ENCODE results near the gene OTULINL. TPM values are rescaled to one million over a fixed set of nuclear protein-coding genes. Genes with fewer than 3 reads are reported as not detected.

The OTULINL gene
- total RNA-seq, 1 experiment from 2014 or later = 12.3 TPM

- no peak overlapping the region for H3K4me3 Mint-ChIP-seq
- DNase-seq (ENCODE audit: low spot score) = peak; percentile 62
- ChIA-PET POLR2A (no interaction called here), CTCF (interaction anchor here (0.7 to 1.3 kb wide), 6 partner anchors 8 to 636 kb away, joined by 3 to 5 read pairs (median 3); no protein-coding TSS in a partner anchor)
- TF ChIP-seq SOX15 (CRISPR knock-in tag; IDR thresholded peaks at IDR 0.05) (no peak), ZNF138 (CRISPR knock-in tag; conservative IDR thresholded peaks at IDR 0.05) (no peak), RELA (CRISPR knock-in tag; IDR thresholded peaks at IDR 0.05; ENCODE audit: borderline replicate concordance) (no peak), NR2C2 (CRISPR knock-in tag; IDR thresholded peaks at IDR 0.05) (no peak), TCF7 (CRISPR knock-in tag; IDR thresholded peaks at IDR 0.05; ENCODE audit: low read depth) (no peak), FOXP4 (CRISPR knock-in tag; IDR thresholded peaks at IDR 0.05) (no peak), FOXJ3 (CRISPR knock-in tag; IDR thresholded peaks at IDR 0.05; ENCODE audit: borderline replicate concordance) (no peak)
- ATAC-seq = peak; percentile 86
- no peaks in the 10 kb centered on the region for H3K36me3 Mint-ChIP-seq
- H3K27me3 Mint-ChIP-seq (ENCODE audit: low read depth) = no peaks in the 10 kb centered on the region
- H3K9me3 Mint-ChIP-seq = no peaks in the 10 kb centered on the region
- no peak overlapping the region for H3K27ac Mint-ChIP-seq
- peaks cover 10% of the 10 kb centered on the region for H3K4me1 Mint-ChIP-seq
Observed at GRCh38 chr5:14640765-14641164, 59.2 kb downstream of the OTULINL start.

GRCh38 chr5:14644623-14645237 is 63.1 kb downstream of the OTULINL start:
- no peaks in the 10 kb centered on the region for H3K27me3 Mint-ChIP-seq (ENCODE audit: low read depth)
- ChIA-PET POLR2A (no interaction called here), CTCF (interaction anchor here (1.3 kb wide), 1 partner anchor 140 kb away, joined by 4 read pairs; no protein-coding TSS in a partner anchor)
- peak overlapping the region; percentile 71; the same call in 1 of the 2 replicates for H3K27ac Mint-ChIP-seq
- no peak overlapping the region for H3K4me3 Mint-ChIP-seq
- H3K4me1 Mint-ChIP-seq = peaks cover 10% of the 10 kb centered on the region
- TF ChIP-seq MYBL2 (CRISPR knock-in tag; IDR thresholded peaks at IDR 0.05) (no peak), IRF2 (CRISPR knock-in tag; IDR thresholded peaks at IDR 0.05; ENCODE audit: borderline replicate concordance, low read depth) (no peak)
- DNase-seq (ENCODE audit: low spot score) (no peak), ATAC-seq (peak; percentile 74)
- no peaks in the 10 kb centered on the region for H3K9me3 Mint-ChIP-seq
- no peaks in the 10 kb centered on the region for H3K36me3 Mint-ChIP-seq

- ATAC-seq (no peak), DNase-seq (ENCODE audit: low spot score) (no peak)
- POLR2A ChIA-PET = no interaction called here
- Mint-ChIP-seq H3K27me3 (ENCODE audit: low read depth) (no peaks in the 10 kb centered on the region), H3K4me3 (no peak overlapping the region), H3K4me1 (peaks cover 5% of the 10 kb centered on the region), H3K9me3 (no peaks in the 10 kb centered on the region), H3K27ac (no peak overlapping the region), H3K36me3 (no peaks in the 10 kb centered on the region)
- TF ChIP-seq ZBTB43 (CRISPR knock-in tag; IDR thresholded peaks at IDR 0.05) = no peak
- TF ChIP-seq USF2 (CRISPR knock-in tag; IDR thresholded peaks at IDR 0.05) = no peak
- TF ChIP-seq FOXP4 (CRISPR knock-in tag; IDR thresholded peaks at IDR 0.05) = no peak
- CTCF ChIA-PET = interaction anchor here (1.0 to 1.4 kb wide), 3 partner anchors 145 to 298 kb away, joined by 4 to 5 read pairs (median 5); no protein-coding TSS in a partner anchor
Observed at GRCh38 chr5:14650052-14650451, 68.5 kb downstream of the OTULINL start.

Data from WTC11 (cell line).